Subcutaneous abdominal adipose tissue (tissue), 5 donors: ENCODE results near the gene UNC13D.
A peak's percentile ranks its signal among the peaks of the same experiment; 100 is the strongest.

Experiments
- H3K27ac ChIP-seq: one replicate; pipeline ENCODE4 v1.7.0; 2013; ENCODE audit warnings: low read depth, mild to moderate bottlenecking, inconsistent platforms, low read length, moderate library complexity
- H3K27me3 ChIP-seq, 5 donors: one replicate each; pipeline ENCODE4 v1.7.0; 2013; ENCODE audit warnings: low read length in 5 of 5, inconsistent platforms in 1 of 5; ENCODE audit not compliant: control insufficient read depth in 5 of 5, insufficient read depth in 4 of 5
- H3K36me3 ChIP-seq, 5 donors: one replicate each; pipeline ENCODE4 v1.7.0; 2013; ENCODE audit warnings: low read length in 5 of 5; ENCODE audit not compliant: control insufficient read depth in 5 of 5, insufficient read depth in 5 of 5
- H3K4me1 ChIP-seq, 5 donors: one replicate each; pipeline ENCODE4 v1.7.0; 2013; ENCODE audit warnings: low read length in 5 of 5, mild to moderate bottlenecking in 3 of 5, moderate library complexity in 1 of 5; ENCODE audit not compliant: control insufficient read depth in 5 of 5, insufficient read depth in 5 of 5
- H3K4me3 ChIP-seq, 5 donors: one replicate each; pipeline ENCODE4 v1.7.0; 2013; ENCODE audit warnings: low read length in 5 of 5, low read depth in 1 of 5
- H3K9ac ChIP-seq, 5 donors: one replicate each; pipeline ENCODE4 v1.7.0; 2013; ENCODE audit warnings: low read length in 5 of 5, mild to moderate bottlenecking in 4 of 5, moderate library complexity in 3 of 5
- H3K9me3 ChIP-seq, 5 donors: one replicate each; pipeline ENCODE4 v1.7.0; 2013; ENCODE audit warnings: low read length in 5 of 5; ENCODE audit not compliant: control insufficient read depth in 5 of 5
- donor health status: healthy.
- donor health status: healthy.
- donor health status: healthy.
- donor health status: healthy.
- donor health status: healthy.

UNC13D gene

DNA sequence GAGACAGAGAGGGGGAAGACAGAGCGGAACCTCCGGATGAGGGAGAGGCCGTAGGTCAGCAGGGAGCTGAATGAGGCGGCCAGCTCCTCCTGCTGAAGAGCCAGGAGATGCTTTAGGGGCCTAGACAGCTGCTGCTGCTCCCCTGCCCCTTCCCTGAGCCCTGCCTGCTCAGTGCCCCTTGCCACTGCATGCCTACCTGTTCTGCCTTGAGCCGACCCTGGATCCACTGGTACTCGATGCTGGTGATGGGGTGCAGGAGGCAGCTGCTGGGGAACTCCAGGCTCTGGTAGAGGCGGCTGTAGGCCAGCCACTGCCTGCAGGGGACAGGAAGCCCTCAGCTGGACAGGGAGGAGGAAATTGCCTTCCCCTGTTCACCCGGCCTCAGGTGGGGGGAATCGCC is 7.6 kb downstream of the UNC13D start:
- peaks cover 0 to 34% (median 10%) of the 10 kb centered on the region in 5 donors for H3K36me3 ChIP-seq
- H3K9me3 ChIP-seq: no peaks in the 10 kb centered on the region
- H3K27ac ChIP-seq: no peak overlapping the region
- peaks cover 0 to 7% (median 5%) of the 10 kb centered on the region in 5 donors for H3K4me1 ChIP-seq
- H3K4me3 ChIP-seq: no peak overlapping the region
- H3K9ac ChIP-seq: no peak overlapping the region
- no peaks in the 10 kb centered on the region for H3K27me3 ChIP-seq

DNA sequence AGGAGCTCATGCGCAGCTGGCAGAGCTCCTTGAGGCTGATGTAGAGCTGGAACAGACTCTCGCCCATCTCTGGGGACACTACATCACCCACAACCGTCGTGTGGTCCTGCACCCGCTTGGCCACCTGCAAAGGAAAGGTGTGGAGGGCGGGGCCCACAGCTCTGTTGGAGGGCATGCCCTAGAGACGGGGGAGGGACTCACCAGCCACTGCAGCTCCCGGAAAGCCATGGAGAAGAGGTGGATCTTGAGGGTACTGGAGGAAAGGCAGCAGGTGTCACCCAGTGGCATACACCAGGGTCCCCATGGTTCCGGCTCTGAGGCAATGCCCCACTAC is 8.6 kb downstream of the UNC13D start:
- peaks cover 0 to 7% (median 5%) of the 10 kb centered on the region in 5 donors for H3K4me1 ChIP-seq
- H3K27me3 ChIP-seq: no peaks in the 10 kb centered on the region
- no peak overlapping the region for H3K27ac ChIP-seq
- no peak overlapping the region for H3K4me3 ChIP-seq
- H3K9ac ChIP-seq: no peak overlapping the region
- H3K36me3 ChIP-seq: peaks cover 0 to 36% (median 10%) of the 10 kb centered on the region in 5 donors
- no peaks in the 10 kb centered on the region for H3K9me3 ChIP-seq

DNA sequence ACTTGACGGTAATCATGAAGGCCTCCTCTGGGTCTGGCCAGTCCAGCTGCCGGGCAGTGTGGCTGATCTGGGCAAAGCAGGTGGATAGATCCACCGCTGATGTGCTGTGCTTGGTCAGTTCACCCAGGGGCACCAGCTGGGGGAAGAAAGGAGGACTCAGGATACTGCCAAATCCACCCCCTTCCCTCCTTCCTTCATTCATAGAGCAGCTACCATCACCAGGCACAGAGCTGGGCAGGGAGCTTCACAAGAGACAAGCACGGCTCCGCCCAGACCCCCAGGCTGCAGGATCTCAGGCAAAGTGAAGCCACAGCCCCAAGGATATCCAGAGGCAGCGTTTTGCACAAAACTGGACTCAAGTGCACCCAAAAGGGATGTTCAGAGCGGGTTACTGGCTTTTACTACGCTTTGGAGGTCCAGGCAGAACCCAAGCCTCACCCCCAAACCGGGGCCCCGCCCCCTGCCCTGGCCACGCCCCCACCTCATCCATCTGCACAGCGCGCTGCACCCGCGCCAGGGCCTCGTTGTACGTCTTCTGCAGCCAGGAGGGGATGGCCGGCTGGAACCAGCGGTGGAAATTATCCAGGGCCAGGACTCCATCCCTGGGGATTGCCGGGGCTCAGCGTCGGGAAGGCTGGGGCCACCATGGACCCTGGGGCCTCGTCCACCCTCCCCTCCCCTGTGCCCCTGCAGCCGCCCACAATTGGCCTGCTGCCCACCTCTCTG is 9.1 kb downstream of the UNC13D start:
- Histone ChIP-seq H3K36me3 (peaks cover 0 to 37% (median 10%) of the 10 kb centered on the region in 5 donors), H3K4me3 (no peak overlapping the region), H3K9ac (no peak overlapping the region), H3K4me1 (peaks cover 0 to 7% (median 5%) of the 10 kb centered on the region in 5 donors), H3K27ac (no peak overlapping the region), H3K9me3 (no peaks in the 10 kb centered on the region), H3K27me3 (no peaks in the 10 kb centered on the region)

DNA sequence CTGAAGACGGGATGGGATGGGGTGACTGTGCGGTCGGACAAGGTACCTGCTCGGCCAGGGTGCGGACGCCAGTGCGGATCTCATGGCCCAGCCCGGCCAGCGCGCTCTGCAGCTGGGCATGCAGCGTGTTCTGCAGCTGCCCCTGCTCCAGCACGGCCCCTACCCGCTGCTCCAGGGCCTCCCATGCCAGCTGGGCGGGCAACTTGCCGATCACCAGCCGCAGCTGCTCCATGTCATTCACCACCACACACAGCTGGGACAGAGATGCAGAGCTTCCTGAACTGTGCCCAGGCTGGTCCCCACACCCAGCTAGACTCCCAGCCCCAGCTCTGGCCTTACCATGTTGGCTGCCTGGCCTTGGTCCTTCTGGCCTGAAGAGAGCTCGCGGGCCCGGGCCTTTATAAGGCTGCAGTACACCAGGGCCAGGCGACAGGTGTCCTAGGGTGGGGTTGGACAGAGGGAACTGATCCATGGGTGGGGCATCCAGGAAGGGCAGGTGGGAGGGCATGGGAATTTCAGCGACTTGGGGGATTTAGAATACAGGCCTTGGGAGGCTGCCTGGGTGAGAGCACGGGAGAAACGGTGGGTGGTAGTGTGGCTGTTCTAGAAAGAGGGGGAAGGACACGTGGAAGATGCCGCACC is 9.8 kb downstream of the UNC13D start:
- Histone ChIP-seq H3K4me3 (no peak overlapping the region), H3K4me1 (peaks cover 0 to 7% (median 5%) of the 10 kb centered on the region in 5 donors), H3K9me3 (no peaks in the 10 kb centered on the region), H3K27me3 (no peaks in the 10 kb centered on the region), H3K9ac (no peak overlapping the region), H3K36me3 (peaks cover 0 to 34% (median 10%) of the 10 kb centered on the region in 5 donors), H3K27ac (no peak overlapping the region)

DNA sequence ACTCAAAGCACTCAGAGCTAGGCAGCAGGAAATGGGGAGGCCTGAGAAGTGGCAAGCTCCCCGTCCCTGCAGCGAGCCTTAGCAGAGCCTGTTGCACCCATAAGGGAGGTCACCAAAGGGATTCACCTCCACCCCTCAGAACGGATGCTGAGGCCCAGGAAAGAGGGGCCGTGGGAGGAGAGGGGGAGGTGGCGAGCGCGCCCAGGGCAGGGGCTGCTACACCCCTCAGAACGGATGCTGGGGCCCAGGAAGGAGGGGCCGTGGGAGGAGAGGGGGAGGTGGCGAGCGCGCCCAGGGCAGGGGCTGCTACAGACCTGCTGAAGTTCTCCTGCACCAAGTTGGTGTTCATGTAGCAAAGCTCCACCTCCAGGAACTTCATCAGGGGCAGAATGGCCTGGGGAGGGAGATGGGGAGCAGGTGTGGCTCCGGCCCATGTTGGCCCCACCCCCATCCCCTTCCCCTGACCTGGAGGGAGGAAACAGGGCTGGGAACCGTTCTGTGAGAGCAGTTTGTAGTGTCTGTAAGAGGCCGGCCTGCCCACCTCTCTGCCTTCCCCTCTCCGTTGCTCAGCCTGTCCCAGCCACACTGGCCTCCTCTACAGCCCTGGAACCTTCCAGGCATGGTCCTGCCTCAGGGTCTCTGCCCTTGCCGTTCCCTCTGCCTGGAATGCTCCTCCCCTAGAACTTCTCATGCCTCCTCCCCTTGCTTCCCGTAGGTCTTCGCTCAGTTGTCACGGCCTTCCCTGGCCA is 11.4 kb downstream of the UNC13D start:
- Histone ChIP-seq H3K36me3 (peaks cover 0 to 35% (median 10%) of the 10 kb centered on the region in 5 donors), H3K4me3 (peak overlapping the region in 1 of 5 donors; percentile 22), H3K27me3 (no peaks in the 10 kb centered on the region), H3K9me3 (no peaks in the 10 kb centered on the region), H3K4me1 (peaks cover 0 to 16% (median 14%) of the 10 kb centered on the region in 5 donors), H3K9ac (no peak overlapping the region), H3K27ac (no peak overlapping the region)

- no peak overlapping the region for H3K27ac ChIP-seq
- peaks cover 0 to 22% (median 20%) of the 10 kb centered on the region in 5 donors for H3K4me1 ChIP-seq
- H3K4me3 ChIP-seq: peak overlapping the region in 1 of 5 donors; percentile 22
- no peaks in the 10 kb centered on the region for H3K27me3 ChIP-seq
- no peak overlapping the region for H3K9ac ChIP-seq
- no peaks in the 10 kb centered on the region for H3K9me3 ChIP-seq
- H3K36me3 ChIP-seq: peaks cover 0 to 35% (median 10%) of the 10 kb centered on the region in 5 donors
Measured at GRCh38 chr17:75832164-75832651, 12.0 kb downstream of the UNC13D start.

DNA sequence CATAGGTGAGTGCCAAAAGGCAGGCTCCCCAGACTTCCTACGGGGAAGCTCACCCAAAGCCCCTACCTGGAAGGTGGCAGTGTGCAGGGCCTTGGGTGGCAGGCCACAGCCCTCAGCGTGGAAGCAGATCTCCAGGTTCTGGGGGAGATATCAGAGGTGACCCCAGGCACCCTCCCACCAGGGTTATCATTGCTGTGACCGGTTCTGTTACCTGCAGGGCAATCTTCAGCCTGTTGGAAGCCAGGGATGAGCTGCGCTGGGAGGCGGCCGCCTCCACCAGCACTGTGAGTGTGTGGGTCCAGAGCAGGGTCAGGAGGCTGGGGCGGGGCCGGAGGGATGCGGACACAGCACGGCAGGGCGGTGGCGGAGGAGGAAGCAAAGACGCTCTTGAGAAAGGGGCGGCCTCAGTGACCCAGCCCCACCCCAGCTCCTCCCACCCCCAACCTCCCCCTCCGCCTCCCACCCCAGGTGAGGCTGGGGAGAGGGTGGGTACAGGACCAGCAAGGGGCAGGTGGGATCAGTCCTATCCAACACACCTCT is 13.1 kb downstream of the UNC13D start:
- peaks cover 0 to 31% (median 28%) of the 10 kb centered on the region in 5 donors for H3K4me1 ChIP-seq
- no peak overlapping the region for H3K4me3 ChIP-seq
- peak overlapping the region in 1 of 5 donors; percentile 7 for H3K9ac ChIP-seq

GRCh38 chr17:75830164-75831031 is 13.8 kb downstream of the UNC13D start:
- Histone ChIP-seq H3K9ac (peak overlapping the region in 1 of 5 donors; percentile 7), H3K36me3 (peaks cover 0 to 27% (median 7%) of the 10 kb centered on the region in 5 donors), H3K4me3 (no peak overlapping the region)

More for the DNA sequence above, 13.1 kb downstream of the UNC13D start:
- Histone ChIP-seq H3K27me3 (no peaks in the 10 kb centered on the region), H3K36me3 (peaks cover 0 to 33% (median 10%) of the 10 kb centered on the region in 5 donors), H3K9me3 (no peaks in the 10 kb centered on the region), H3K27ac (no peak overlapping the region)

GRCh38 chr17:75829747-75830146 is 14.5 kb downstream of the UNC13D start:
- Histone ChIP-seq H3K9ac (no peak overlapping the region), H3K9me3 (no peaks in the 10 kb centered on the region), H3K36me3 (peaks cover 0 to 25% (median 7%) of the 10 kb centered on the region in 5 donors)

More at GRCh38 chr17:75830164-75831031, 13.8 kb downstream of the UNC13D start:
- H3K27me3 ChIP-seq: no peaks in the 10 kb centered on the region
- no peak overlapping the region for H3K27ac ChIP-seq
- H3K9me3 ChIP-seq: no peaks in the 10 kb centered on the region
- H3K4me1 ChIP-seq: peaks cover 0 to 31% (median 28%) of the 10 kb centered on the region in 5 donors

More at GRCh38 chr17:75829747-75830146, 14.5 kb downstream of the UNC13D start:
- Histone ChIP-seq H3K27me3 (no peaks in the 10 kb centered on the region), H3K4me3 (no peak overlapping the region), H3K27ac (no peak overlapping the region), H3K4me1 (peaks cover 0 to 33% (median 28%) of the 10 kb centered on the region in 5 donors)
